Measurements from ENCODE around the gene OTUD7B. TPM values are rescaled to one million over a fixed set of nuclear protein-coding genes. Genes with fewer than 3 reads are reported as not detected.

The OTUD7B gene
- total RNA-seq, 3 donors from 2014 or later = 39.2 to 52.7 (median 49.3) TPM

DNA sequence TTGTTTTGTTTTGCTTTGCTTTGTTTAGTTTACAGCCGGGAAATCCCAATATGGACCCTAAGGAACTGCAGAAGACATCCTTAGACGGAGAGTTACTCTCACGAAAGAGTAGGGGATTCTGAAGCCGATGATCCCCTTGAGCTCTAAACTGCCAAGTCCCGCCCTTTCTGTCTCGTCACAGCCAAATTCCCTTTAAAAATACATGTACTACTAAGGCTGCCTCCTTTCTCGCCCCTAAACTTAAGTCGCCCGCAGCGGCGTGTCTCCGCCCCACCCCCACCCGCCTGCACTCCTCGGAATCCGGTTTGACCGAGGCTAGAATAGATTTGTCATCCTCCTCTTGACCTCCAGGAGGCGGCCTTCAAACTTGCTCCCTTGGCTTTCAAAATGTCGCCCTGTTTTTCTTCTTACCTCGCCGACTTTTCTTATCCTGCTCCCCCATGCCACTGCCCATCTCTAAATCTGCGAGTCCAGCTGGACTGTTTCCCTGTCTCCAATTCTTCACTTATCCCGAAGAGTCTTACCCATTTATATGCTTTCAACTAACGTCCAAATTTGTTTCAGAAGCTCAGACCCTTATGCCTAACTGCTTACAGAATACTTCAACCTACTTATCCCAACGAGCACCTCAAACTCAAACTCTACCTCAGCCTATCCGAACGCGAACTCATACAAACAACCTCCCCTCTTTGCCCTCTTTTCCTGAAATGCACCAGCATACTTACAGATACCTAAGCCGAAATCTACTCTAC, 122.1 kb downstream of the OTUD7B start:
- Histone ChIP-seq H3K4me3 (peak overlapping the region; percentile 52), H3K4me1 (ENCODE audit: low read depth) (peaks cover 12% of the 10 kb centered on the region), H3K36me3 (ENCODE audit: low read depth) (peaks cover 4% of the 10 kb centered on the region), H3K9me3 (no peaks in the 10 kb centered on the region)
- intact Hi-C loops (cut with DNase I, micrococcal nuclease) = no loop called here
- TF ChIP-seq, protein P1, sequence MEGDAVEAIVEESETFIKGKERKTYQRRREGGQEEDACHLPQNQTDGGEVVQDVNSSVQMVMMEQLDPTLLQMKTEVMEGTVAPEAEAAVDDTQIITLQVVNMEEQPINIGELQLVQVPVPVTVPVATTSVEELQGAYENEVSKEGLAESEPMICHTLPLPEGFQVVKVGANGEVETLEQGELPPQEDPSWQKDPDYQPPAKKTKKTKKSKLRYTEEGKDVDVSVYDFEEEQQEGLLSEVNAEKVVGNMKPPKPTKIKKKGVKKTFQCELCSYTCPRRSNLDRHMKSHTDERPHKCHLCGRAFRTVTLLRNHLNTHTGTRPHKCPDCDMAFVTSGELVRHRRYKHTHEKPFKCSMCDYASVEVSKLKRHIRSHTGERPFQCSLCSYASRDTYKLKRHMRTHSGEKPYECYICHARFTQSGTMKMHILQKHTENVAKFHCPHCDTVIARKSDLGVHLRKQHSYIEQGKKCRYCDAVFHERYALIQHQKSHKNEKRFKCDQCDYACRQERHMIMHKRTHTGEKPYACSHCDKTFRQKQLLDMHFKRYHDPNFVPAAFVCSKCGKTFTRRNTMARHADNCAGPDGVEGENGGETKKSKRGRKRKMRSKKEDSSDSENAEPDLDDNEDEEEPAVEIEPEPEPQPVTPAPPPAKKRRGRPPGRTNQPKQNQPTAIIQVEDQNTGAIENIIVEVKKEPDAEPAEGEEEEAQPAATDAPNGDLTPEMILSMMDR (IDR thresholded peaks at IDR 0.05) = peak; percentile 7
- ATAC-seq (peak; percentile 53), DNase-seq (peak; percentile 82 to 87 (median 87))

Other genes starting within 250 kb of the OTUD7B start
- 10 to 100 TPM in 1 of 3 donors, 1 to 10 TPM in 2; 1.5 to 10.2 (median 2.6) TPM for gene FCGR1A, start 228.0 kb downstream of the OTUD7B start, total RNA-seq
- 10 to 100 TPM; 10.7 to 18.1 (median 13.2) TPM for gene BOLA1, start 111.2 kb downstream of the OTUD7B start, total RNA-seq
- 1 to 10 TPM in 2 of 3 donors, under 1 TPM in 1; 0.69 to 7.6 (median 1.7) TPM for gene SV2A, start 92.9 kb downstream of the OTUD7B start, total RNA-seq
- 10 to 100 TPM; 60.7 to 67.4 (median 64.2) TPM for gene SF3B4, start 82.9 kb downstream of the OTUD7B start, total RNA-seq
- 100 to 1,000 TPM; 151 to 409 (median 217) TPM for gene MTMR11, start 73.8 kb downstream of the OTUD7B start, total RNA-seq
- gene VPS45, start 57.0 kb upstream of the OTUD7B start, total RNA-seq = 10 to 100 TPM; 28.3 to 43.4 (median 33.6) TPM
- gene PLEKHO1, start 139.2 kb upstream of the OTUD7B start, total RNA-seq = 100 to 1,000 TPM in 1 of 3 donors, 10 to 100 TPM in 2; 10.0 to 228 (median 21.9) TPM
- 10 to 100 TPM in 2 of 3 donors, 1 to 10 TPM in 1; 7.3 to 23.6 (median 19.4) TPM for gene ANP32E, start 225.4 kb upstream of the OTUD7B start, total RNA-seq
- 1 to 10 TPM in 1 of 3 donors, under 1 TPM in 2; 0.38 to 6.8 (median 0.41) TPM for gene CA14, start 247.0 kb upstream of the OTUD7B start, total RNA-seq